Measurements from ENCODE around the gene DPP3.

DPP3 gene

GRCh38 chr11:66493130-66493529 is 12.9 kb downstream of the DPP3 start:
- Histone ChIP-seq H3K36me3 (ENCODE audit: control insufficient read depth, insufficient read depth, low read length) (peaks cover 35% of the 10 kb centered on the region), H3K4me1 (ENCODE audit: control insufficient read depth, insufficient read depth, low read length) (peaks cover 3% of the 10 kb centered on the region), H3K9ac (ENCODE audit: low read depth, low read length) (no peak overlapping the region), H3K4me3 (ENCODE audit: low read depth, low read length) (no peak overlapping the region), H3K27me3 (ENCODE audit: control insufficient read depth, insufficient read depth, low read length) (no peaks in the 10 kb centered on the region), H3K9me3 (ENCODE audit: control insufficient read depth, insufficient read depth, low read length) (no peaks in the 10 kb centered on the region)

GRCh38 chr11:66494458-66494857 is 14.2 kb downstream of the DPP3 start:
- Histone ChIP-seq H3K9ac (ENCODE audit: low read depth, low read length) (peak overlapping the region; percentile 47), H3K4me3 (ENCODE audit: low read depth, low read length) (no peak overlapping the region), H3K9me3 (ENCODE audit: control insufficient read depth, insufficient read depth, low read length) (no peaks in the 10 kb centered on the region), H3K4me1 (ENCODE audit: control insufficient read depth, insufficient read depth, low read length) (peaks cover 3% of the 10 kb centered on the region), H3K36me3 (ENCODE audit: control insufficient read depth, insufficient read depth, low read length) (peaks cover 32% of the 10 kb centered on the region), H3K27me3 (ENCODE audit: control insufficient read depth, insufficient read depth, low read length) (no peaks in the 10 kb centered on the region)

GRCh38 chr11:66494935-66495334 is 14.7 kb downstream of the DPP3 start:
- H3K4me1 ChIP-seq (ENCODE audit: control insufficient read depth, insufficient read depth, low read length), result peaks cover 3% of the 10 kb centered on the region
- H3K9ac ChIP-seq (ENCODE audit: low read depth, low read length), result peak overlapping the region; percentile 47
- H3K27me3 ChIP-seq (ENCODE audit: control insufficient read depth, insufficient read depth, low read length), result no peaks in the 10 kb centered on the region
- H3K4me3 ChIP-seq (ENCODE audit: low read depth, low read length), result no peak overlapping the region
- peaks cover 28% of the 10 kb centered on the region for H3K36me3 ChIP-seq (ENCODE audit: control insufficient read depth, insufficient read depth, low read length)
- H3K9me3 ChIP-seq (ENCODE audit: control insufficient read depth, insufficient read depth, low read length), result no peaks in the 10 kb centered on the region

GRCh38 chr11:66495401-66495854 is 15.2 kb downstream of the DPP3 start:
- H3K9ac ChIP-seq (ENCODE audit: low read depth, low read length), result no peak overlapping the region
- H3K9me3 ChIP-seq (ENCODE audit: control insufficient read depth, insufficient read depth, low read length), result no peaks in the 10 kb centered on the region
- peaks cover 28% of the 10 kb centered on the region for H3K36me3 ChIP-seq (ENCODE audit: control insufficient read depth, insufficient read depth, low read length)

GRCh38 chr11:66497206-66497605 is 17.0 kb downstream of the DPP3 start:
- Histone ChIP-seq H3K9ac (ENCODE audit: low read depth, low read length) (no peak overlapping the region), H3K27me3 (ENCODE audit: control insufficient read depth, insufficient read depth, low read length) (no peaks in the 10 kb centered on the region), H3K9me3 (ENCODE audit: control insufficient read depth, insufficient read depth, low read length) (no peaks in the 10 kb centered on the region), H3K4me3 (ENCODE audit: low read depth, low read length) (no peak overlapping the region), H3K36me3 (ENCODE audit: control insufficient read depth, insufficient read depth, low read length) (peaks cover 28% of the 10 kb centered on the region), H3K4me1 (ENCODE audit: control insufficient read depth, insufficient read depth, low read length) (no peaks in the 10 kb centered on the region)

More at GRCh38 chr11:66495401-66495854, 15.2 kb downstream of the DPP3 start:
- peaks cover 3% of the 10 kb centered on the region for H3K4me1 ChIP-seq (ENCODE audit: control insufficient read depth, insufficient read depth, low read length)
- no peak overlapping the region for H3K4me3 ChIP-seq (ENCODE audit: low read depth, low read length)
- no peaks in the 10 kb centered on the region for H3K27me3 ChIP-seq (ENCODE audit: control insufficient read depth, insufficient read depth, low read length)

GRCh38 chr11:66498506-66498905 is 18.3 kb downstream of the DPP3 start:
- H3K4me1 ChIP-seq (ENCODE audit: control insufficient read depth, insufficient read depth, low read length), result no peaks in the 10 kb centered on the region
- H3K36me3 ChIP-seq (ENCODE audit: control insufficient read depth, insufficient read depth, low read length), result peaks cover 22% of the 10 kb centered on the region
- no peak overlapping the region for H3K9ac ChIP-seq (ENCODE audit: low read depth, low read length)
- no peak overlapping the region for H3K4me3 ChIP-seq (ENCODE audit: low read depth, low read length)
- H3K9me3 ChIP-seq (ENCODE audit: control insufficient read depth, insufficient read depth, low read length), result no peaks in the 10 kb centered on the region
- H3K27me3 ChIP-seq (ENCODE audit: control insufficient read depth, insufficient read depth, low read length), result no peaks in the 10 kb centered on the region

- no peak overlapping the region for H3K9ac ChIP-seq (ENCODE audit: low read depth, low read length)
- peaks cover 10% of the 10 kb centered on the region for H3K36me3 ChIP-seq (ENCODE audit: control insufficient read depth, insufficient read depth, low read length)
- H3K4me1 ChIP-seq (ENCODE audit: control insufficient read depth, insufficient read depth, low read length), result no peaks in the 10 kb centered on the region
- no peak overlapping the region for H3K4me3 ChIP-seq (ENCODE audit: low read depth, low read length)
- H3K27me3 ChIP-seq (ENCODE audit: control insufficient read depth, insufficient read depth, low read length), result no peaks in the 10 kb centered on the region
- H3K9me3 ChIP-seq (ENCODE audit: control insufficient read depth, insufficient read depth, low read length), result no peaks in the 10 kb centered on the region
Measured at GRCh38 chr11:66505276-66505816, 25.1 kb downstream of the DPP3 start.

GRCh38 chr11:66509131-66509561 is 28.9 kb downstream of the DPP3 start:
- Histone ChIP-seq H3K4me3 (ENCODE audit: low read depth, low read length) (no peak overlapping the region), H3K36me3 (ENCODE audit: control insufficient read depth, insufficient read depth, low read length) (peaks cover 7% of the 10 kb centered on the region), H3K9me3 (ENCODE audit: control insufficient read depth, insufficient read depth, low read length) (no peaks in the 10 kb centered on the region), H3K4me1 (ENCODE audit: control insufficient read depth, insufficient read depth, low read length) (no peaks in the 10 kb centered on the region), H3K9ac (ENCODE audit: low read depth, low read length) (no peak overlapping the region), H3K27me3 (ENCODE audit: control insufficient read depth, insufficient read depth, low read length) (no peaks in the 10 kb centered on the region)

- H3K9ac ChIP-seq (ENCODE audit: low read depth, low read length), result peak within 1 kb of the TSS; percentile 62
- peaks cover 4% of the 10 kb centered on the region for H3K36me3 ChIP-seq (ENCODE audit: control insufficient read depth, insufficient read depth, low read length)
- peak within 1 kb of the TSS; percentile 92 for H3K4me3 ChIP-seq (ENCODE audit: low read depth, low read length)
- H3K27me3 ChIP-seq (ENCODE audit: control insufficient read depth, insufficient read depth, low read length), result no peaks in the 10 kb centered on the region
- no peaks in the 10 kb centered on the region for H3K9me3 ChIP-seq (ENCODE audit: control insufficient read depth, insufficient read depth, low read length)
- H3K4me1 ChIP-seq (ENCODE audit: control insufficient read depth, insufficient read depth, low read length), result no peaks in the 10 kb centered on the region
Measured at GRCh38 chr11:66510271-66510989, 30.2 kb downstream of the DPP3 start, which contains the start of gene BBS1. Gene BBS1, plus strand, starts transcription at chr11:66510635. Its CDS starts 25 bp downstream, at chr11:66510660.

GRCh38 chr11:66510990-66511339 is 30.7 kb downstream of the DPP3 start:
- no peaks in the 10 kb centered on the region for H3K9me3 ChIP-seq (ENCODE audit: control insufficient read depth, insufficient read depth, low read length)
- H3K36me3 ChIP-seq (ENCODE audit: control insufficient read depth, insufficient read depth, low read length), result peaks cover 4% of the 10 kb centered on the region
- no peaks in the 10 kb centered on the region for H3K4me1 ChIP-seq (ENCODE audit: control insufficient read depth, insufficient read depth, low read length)
- peak overlapping the region; percentile 92 for H3K4me3 ChIP-seq (ENCODE audit: low read depth, low read length)
- H3K9ac ChIP-seq (ENCODE audit: low read depth, low read length), result peak overlapping the region; percentile 62
- H3K27me3 ChIP-seq (ENCODE audit: control insufficient read depth, insufficient read depth, low read length), result no peaks in the 10 kb centered on the region

- Histone ChIP-seq H3K4me3 (ENCODE audit: low read depth, low read length) (no peak overlapping the region), H3K36me3 (ENCODE audit: control insufficient read depth, insufficient read depth, low read length) (peaks cover 19% of the 10 kb centered on the region), H3K27me3 (ENCODE audit: control insufficient read depth, insufficient read depth, low read length) (no peaks in the 10 kb centered on the region), H3K4me1 (ENCODE audit: control insufficient read depth, insufficient read depth, low read length) (no peaks in the 10 kb centered on the region), H3K9ac (ENCODE audit: low read depth, low read length) (no peak overlapping the region), H3K9me3 (ENCODE audit: control insufficient read depth, insufficient read depth, low read length) (no peaks in the 10 kb centered on the region)
Measured at GRCh38 chr11:66523611-66524010, 43.4 kb downstream of the DPP3 start.
